Measurements from ENCODE around the gene ZNF69. TPM values are rescaled to one million over a fixed set of nuclear protein-coding genes. Genes with fewer than 3 reads are reported as not detected.

ZNF69 gene
- total and polyA plus RNA-seq, 2 of the 13 experiments (the other 11 are each of a cell fraction or from before 2014, with no cell fraction given): 9.6 to 21.0 TPM

DNA sequence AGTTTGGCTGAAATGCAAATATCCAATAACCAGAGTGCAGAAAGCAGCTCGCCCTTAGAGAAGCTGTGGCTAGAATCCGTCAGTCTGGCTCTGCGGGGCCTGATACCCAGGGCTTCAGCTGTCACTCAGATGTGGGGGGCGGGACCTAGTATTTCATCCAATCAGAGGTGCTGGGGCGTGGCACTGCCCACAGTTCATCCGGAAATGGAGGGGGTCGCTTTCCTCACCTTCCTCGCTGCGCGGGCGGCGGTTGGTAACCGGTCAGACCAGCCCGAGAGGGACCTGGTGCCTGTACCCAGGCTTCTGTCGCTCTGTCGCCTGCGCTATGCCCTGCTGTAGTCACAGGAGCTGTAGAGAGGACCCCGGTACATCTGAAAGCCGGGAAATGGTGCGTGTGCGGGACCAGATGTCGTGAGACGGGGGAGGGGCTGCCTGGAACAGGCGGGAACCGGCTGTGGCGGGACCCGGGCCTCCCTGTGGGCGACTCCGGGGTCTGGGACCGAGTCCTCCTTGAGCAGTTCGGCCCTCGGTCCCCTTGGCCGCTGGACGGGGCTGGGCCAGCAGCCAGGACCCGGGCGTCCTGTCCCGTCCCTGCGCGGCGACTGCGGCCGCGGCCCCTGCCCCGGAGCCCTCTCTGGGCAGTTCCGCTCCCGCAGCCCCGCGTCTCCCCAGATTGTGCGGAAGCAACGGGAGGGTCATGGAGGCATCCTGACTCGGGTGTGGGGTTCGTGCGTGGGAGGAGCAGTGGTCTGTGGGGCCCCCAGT is 37.5 kb downstream of the ZNF69 start, which contains the start of gene ZNF700 (continued):
- peak; percentile 34; the same call in 1 of the 2 replicates for TF ChIP-seq TSC22D2 (CRISPR knock-in tag; IDR thresholded peaks at IDR 0.05; ENCODE audit: borderline replicate concordance)
- TF ChIP-seq CBFB (CRISPR knock-in tag; IDR thresholded peaks at IDR 0.05): no peak; the same call in none of the 2 replicates
- TF ChIP-seq ZFP90 (CRISPR knock-in tag; IDR thresholded peaks at IDR 0.05; ENCODE audit: borderline replicate concordance): 0 out of 2 replicates have a peak, but pooled peaks have one; percentile 54
- TF ChIP-seq KLF15 (CRISPR knock-in tag; IDR thresholded peaks at IDR 0.05; ENCODE audit: borderline replicate concordance): no peak
- TF ChIP-seq, protein P1, sequence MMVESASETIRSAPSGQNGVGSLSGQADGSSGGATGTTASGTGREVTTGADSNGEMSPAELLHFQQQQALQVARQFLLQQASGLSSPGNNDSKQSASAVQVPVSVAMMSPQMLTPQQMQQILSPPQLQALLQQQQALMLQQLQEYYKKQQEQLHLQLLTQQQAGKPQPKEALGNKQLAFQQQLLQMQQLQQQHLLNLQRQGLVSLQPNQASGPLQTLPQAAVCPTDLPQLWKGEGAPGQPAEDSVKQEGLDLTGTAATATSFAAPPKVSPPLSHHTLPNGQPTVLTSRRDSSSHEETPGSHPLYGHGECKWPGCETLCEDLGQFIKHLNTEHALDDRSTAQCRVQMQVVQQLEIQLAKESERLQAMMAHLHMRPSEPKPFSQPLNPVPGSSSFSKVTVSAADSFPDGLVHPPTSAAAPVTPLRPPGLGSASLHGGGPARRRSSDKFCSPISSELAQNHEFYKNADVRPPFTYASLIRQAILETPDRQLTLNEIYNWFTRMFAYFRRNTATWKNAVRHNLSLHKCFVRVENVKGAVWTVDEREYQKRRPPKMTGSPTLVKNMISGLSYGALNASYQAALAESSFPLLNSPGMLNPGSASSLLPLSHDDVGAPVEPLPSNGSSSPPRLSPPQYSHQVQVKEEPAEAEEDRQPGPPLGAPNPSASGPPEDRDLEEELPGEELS (CRISPR knock-in tag; IDR thresholded peaks at IDR 0.05): no peak
- no peak for TF ChIP-seq NR3C1 (CRISPR knock-in tag; IDR thresholded peaks at IDR 0.05)
- peak; percentile 96 for TF ChIP-seq RBFOX2 (IDR thresholded peaks at IDR 0.05; ENCODE audit: low read depth, low read length)
- no peak for TF ChIP-seq ARNT (IDR thresholded peaks at IDR 0.05)
- TF ChIP-seq, protein P2, sequence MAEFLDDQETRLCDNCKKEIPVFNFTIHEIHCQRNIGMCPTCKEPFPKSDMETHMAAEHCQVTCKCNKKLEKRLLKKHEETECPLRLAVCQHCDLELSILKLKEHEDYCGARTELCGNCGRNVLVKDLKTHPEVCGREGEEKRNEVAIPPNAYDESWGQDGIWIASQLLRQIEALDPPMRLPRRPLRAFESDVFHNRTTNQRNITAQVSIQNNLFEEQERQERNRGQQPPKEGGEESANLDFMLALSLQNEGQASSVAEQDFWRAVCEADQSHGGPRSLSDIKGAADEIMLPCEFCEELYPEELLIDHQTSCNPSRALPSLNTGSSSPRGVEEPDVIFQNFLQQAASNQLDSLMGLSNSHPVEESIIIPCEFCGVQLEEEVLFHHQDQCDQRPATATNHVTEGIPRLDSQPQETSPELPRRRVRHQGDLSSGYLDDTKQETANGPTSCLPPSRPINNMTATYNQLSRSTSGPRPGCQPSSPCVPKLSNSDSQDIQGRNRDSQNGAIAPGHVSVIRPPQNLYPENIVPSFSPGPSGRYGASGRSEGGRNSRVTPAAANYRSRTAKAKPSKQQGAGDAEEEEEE (CRISPR knock-in tag; IDR thresholded peaks at IDR 0.05; ENCODE audit: borderline replicate concordance): no peak
- TF ChIP-seq SP4 (CRISPR knock-in tag; IDR thresholded peaks at IDR 0.05): peak; percentile 90
- no peak; the same call in 1 of the 2 replicates for TF ChIP-seq ZNF205 (CRISPR knock-in tag; IDR thresholded peaks at IDR 0.05)
- TF ChIP-seq, protein P3, sequence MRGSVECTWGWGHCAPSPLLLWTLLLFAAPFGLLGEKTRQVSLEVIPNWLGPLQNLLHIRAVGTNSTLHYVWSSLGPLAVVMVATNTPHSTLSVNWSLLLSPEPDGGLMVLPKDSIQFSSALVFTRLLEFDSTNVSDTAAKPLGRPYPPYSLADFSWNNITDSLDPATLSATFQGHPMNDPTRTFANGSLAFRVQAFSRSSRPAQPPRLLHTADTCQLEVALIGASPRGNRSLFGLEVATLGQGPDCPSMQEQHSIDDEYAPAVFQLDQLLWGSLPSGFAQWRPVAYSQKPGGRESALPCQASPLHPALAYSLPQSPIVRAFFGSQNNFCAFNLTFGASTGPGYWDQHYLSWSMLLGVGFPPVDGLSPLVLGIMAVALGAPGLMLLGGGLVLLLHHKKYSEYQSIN (CRISPR knock-in tag; IDR thresholded peaks at IDR 0.05; ENCODE audit: borderline replicate concordance): no peak
- TF ChIP-seq JUN (CRISPR knock-in tag; IDR thresholded peaks at IDR 0.05): no peak
- TF ChIP-seq ZNF414 (CRISPR knock-in tag; IDR thresholded peaks at IDR 0.05): no peak
- no peak for TF ChIP-seq TGIF2 (CRISPR knock-in tag; IDR thresholded peaks at IDR 0.05)
- no peak for TF ChIP-seq FIP1L1 (IDR thresholded peaks at IDR 0.05; ENCODE audit: borderline replicate concordance, insufficient read depth, low read depth, low read length)
- TF ChIP-seq ZBTB39 (CRISPR knock-in tag; IDR thresholded peaks at IDR 0.05): no peak
- no peak for TF ChIP-seq NFE2L2 (IDR thresholded peaks at IDR 0.05; ENCODE audit: low read length)
- TF ChIP-seq FOSL1 (CRISPR knock-in tag; IDR thresholded peaks at IDR 0.05; ENCODE audit: borderline replicate concordance): no peak
- TF ChIP-seq NFIB (CRISPR knock-in tag; IDR thresholded peaks at IDR 0.05; ENCODE audit: borderline replicate concordance): no peak
- no peak; the same call in none of the 2 replicates for TF ChIP-seq ZNF331 (CRISPR knock-in tag; IDR thresholded peaks at IDR 0.05)
- TF ChIP-seq MED8 (CRISPR knock-in tag; IDR thresholded peaks at IDR 0.05; ENCODE audit: insufficient replicate concordance): peak; percentile 67
